Suppressor macrophage treated with lipopolysaccharide for 1 hour (primary cell): ENCODE results near the gene ZNF146.
"Not testable (repeated sequence)": the region's sequence is repeated elsewhere in the genome, so short reads cannot be mapped to it uniquely, and the experiment has no call there.

Experiments used
- DNase-seq, 3 donors: peaks; one replicate each; pipeline ENCODE4 v3.0.0-alpha.2; 2020 to 2022

The ZNF146 gene

DNA sequence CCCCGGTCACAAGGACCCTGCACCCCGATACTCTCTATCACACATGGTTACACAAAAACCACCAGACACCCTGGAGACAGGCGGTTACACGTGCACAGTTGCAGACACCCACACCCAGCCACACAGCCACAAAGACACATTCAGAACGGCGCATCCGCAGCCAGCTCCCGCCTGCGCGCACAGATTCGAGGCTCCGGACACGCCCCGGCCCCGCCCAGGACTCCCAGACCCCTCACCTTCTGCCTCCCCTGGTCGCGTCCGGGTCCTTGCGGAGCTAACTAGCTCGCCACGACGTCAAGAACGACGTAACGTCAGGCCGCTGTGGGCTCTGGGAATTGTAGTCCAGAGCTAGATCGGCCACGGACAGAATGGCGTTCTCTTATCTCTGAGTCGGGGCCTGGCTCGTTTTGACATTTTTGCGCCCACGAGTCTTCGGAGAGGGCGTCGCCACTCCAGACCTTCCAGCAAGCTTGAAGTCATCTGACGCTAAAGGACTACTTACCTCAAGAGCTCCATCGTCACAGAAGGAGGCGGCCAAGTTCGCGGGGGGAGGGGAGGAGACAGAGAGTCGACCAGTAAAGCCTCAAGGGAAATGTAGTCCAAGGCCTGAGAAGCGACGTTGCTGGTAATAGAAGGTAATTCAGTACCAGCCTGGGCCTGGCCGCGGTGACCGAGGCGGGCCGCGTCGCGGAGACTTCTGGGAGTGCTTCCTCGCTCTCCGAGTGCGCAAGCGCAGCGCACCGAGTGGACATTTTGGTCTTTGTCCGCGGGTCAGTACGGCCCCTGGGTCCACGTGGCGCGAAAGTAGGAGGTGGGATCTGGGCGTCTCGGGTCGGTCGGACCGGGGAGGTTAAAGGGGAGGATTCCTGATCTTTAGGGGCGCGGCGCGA is at the start of gene ZNF146, which contains the start of gene ZNF565:
Gene ZNF146 (plus strand): TSS at position 721 of the 890 bp plus-strand sequence. CDS start 21,335 bp downstream, outside the sequence.
Gene ZNF565 (minus strand): TSS at position 280 of the 890 bp plus-strand sequence. CDS start 12,680 bp downstream, outside the sequence.
- DNase-seq: peak; percentile 98 to 99 (median 99)

GRCh38 chr19:36169084-36169760 is 45.7 kb upstream of the ZNF146 start:
- no peak for DNase-seq

DNA sequence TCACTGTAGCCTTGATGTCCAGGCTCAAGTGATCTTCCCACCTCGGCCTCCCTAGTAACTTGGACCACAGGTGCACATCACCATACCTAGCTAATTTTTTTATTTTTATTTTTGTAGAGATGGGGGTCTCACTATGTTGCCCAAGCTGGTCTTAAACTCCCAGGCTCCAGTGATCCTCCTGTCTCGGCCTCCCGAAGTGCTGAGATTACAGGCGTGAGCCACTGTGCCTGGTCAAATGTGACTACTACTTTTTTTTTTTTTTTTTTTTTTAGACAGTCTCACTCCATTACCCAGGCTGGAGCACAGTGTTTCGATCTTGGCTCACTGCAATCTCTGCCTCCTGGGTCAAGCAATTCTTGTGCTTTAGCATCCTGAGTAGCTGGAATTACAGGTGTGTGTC is 42.1 kb upstream of the ZNF146 start:
- DNase-seq: no peak

DNA sequence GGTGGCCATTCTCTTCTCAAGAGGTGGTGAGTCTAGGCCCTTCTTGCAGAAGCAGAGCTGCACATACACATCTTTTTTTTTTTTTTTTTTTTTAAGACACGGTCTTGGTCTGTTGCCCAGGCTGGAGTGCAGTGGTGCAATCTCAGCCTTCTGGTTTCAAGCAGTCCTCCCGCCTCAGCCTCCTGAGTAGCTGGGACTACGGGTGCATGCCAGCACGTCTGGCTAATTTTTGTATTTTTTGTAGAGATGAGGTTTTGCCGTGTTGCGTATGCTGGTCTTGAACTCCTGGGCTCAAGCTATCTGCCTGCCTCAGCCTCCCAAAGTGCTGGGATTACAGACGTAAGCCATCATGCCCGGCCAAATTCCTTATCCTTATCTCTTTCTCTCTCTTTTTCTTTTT is 41.1 kb upstream of the ZNF146 start:
- DNase-seq: not testable (repeated sequence)

DNA sequence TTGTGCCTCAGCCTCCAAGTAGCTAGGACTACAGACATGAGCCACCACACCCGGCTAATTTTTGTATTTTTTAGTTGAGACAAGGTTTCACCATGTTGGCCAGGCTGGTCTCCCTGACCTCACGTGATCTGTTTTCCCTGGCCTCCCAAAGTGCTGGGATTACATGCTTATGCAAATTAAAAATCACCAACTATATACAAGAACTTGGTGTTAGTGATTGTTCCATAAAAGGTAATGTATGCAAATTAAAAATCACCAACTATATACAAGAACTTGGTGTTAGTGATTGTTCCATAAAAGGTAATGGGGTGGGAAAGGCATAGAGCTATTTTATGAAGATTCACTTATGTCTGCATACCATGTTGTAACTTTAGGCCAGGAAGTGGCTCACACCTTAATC is 35.8 kb upstream of the ZNF146 start:
- DNase-seq: not testable (repeated sequence)

DNA sequence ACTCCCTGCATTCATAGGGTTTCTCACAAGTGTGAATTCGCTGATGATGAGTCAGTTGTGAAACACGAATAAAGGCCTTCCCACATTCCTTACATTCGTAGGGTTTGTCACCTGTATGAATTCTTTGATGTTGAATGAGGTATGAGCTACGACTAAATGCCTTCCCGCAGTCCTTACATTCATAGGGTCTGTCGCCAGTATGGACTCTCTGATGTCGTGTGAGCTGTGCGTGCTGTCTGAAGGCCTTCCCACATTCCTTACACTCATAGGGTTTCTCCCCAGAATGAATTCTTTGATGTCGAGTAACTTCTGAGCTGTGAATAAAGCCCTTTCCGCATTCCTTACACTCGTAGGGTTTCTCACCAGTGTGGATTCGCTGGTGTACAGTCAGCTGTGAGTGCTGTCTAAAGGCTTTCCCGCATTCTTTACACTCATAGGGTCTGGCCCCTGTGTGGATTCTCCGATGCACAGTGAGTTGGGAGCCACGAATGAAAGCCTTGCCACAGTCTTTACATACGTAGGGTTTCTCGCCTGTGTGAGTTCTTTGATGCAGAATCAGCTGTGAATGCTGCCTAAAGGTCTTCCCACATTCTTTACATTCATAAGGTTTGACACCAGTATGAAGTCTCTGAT is 32.2 kb upstream of the ZNF146 start:
- no peak for DNase-seq

DNA sequence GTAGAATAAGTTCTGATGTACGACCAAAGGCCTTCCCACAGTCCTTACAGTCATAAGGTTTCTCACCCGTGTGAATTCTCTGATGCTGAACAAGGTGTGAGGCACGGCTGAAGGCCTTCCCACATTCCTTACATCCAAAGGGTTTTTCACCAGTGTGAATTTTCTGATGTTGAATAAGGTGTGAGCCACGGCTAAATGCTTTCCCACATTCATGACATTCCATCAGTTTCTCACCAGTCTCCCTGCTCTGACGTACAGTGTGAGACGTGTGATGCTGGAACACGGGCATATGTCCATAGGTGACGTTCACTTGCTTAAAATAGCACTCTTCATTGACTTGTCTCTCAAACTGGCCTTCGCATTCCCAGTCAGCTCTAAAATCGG is 31.7 kb upstream of the ZNF146 start:
- DNase-seq: no peak

GRCh38 chr19:36186722-36187121 is 28.2 kb upstream of the ZNF146 start:
- not testable (repeated sequence) for DNase-seq

DNA sequence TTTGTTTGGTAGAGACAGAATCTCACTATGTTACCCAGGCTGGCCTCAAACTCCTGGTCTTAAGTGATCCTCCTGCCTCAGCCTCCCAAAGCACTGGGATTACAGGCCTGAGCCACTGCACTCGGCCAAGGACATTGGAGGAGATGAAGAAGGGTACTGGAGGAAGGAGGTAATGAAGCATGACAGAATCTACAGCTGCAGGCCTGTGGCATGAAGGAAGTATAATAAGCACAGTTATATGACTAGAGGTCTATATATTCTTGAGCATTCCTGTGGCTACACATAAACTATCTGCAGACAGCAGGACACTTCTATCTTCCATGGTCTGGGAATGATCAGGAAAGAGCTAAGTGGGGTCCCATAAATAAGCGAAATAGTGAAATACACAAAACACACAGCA is 18.7 kb upstream of the ZNF146 start:
- DNase-seq: no peak

GRCh38 chr19:36198119-36198518 is 16.8 kb upstream of the ZNF146 start:
- no peak for DNase-seq

DNA sequence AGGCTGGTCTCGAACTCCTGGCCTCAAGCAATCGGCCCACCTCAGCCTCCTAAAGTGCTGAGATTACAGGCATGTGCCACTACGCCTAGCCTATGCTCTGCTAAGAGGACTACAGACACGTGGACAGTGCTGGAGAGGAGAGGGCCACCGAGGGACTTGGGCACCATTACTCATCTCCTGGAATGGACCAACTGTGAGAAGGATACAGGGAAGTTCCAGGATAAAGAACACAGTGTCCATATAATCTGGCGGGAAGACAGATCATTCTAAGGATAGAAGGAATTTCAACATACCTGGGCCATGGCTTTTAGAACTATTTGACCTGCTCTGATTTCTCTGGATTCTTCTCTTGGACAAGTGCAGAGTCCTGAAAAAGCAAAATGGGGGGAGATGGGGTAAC is 13.2 kb upstream of the ZNF146 start:
- DNase-seq: no peak

GRCh38 chr19:36203293-36203692 is 11.6 kb upstream of the ZNF146 start:
- no peak for DNase-seq

DNA sequence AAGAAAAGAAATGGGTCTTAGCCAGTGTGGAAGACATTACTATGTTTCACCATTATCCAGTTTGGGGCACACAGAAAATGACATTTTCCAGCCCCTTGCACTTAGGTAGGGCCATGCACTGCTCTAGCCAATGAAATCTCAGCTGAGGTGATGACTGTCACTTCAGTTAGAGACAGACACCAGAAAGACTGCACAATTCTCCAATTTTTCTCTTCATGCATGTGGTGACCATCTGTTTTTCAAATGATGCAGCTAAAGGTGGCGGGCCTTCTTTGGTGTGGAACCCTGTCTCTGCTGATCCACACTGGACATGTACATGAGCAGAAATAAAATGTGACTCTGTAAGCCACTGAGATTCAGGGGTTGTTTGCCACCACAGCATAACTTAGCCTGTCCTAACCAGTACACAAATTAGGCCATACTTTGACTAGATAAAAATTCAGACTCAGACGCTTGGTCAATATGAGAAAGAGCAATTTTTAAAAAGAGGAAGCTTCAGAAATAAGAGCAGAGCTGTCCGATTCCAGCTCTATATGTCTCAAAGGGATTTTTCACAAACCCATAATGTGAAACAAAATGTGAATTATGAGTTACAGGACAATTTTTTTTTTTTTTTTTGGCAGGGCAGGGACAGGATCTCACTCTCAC is 7.2 kb upstream of the ZNF146 start:
- DNase-seq: peak in 1 of 3 donors; percentile 7

- no peak for DNase-seq
These were observed 5.5 kb upstream of the ZNF146 start for GRCh38 chr19:36209372-36209771.

DNA sequence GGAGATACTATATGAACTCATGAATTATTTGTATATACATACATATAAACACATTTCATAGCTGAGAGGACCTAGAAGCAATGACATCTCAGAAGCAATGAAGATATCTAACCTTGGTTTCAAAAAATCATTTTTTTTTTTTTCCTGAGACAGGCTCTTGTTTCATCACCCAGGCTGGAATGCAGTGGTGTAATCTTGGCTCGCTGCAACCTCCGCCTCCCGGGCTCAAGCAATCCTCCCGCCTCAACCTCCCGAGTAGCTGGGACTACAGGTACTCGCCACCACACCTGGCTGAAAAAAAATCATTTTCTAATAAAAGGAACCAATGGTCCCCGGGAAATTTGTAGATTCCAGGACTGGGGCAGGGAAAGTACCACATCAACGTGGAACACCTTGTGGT is 4.4 kb upstream of the ZNF146 start:
- DNase-seq: no peak

GRCh38 chr19:36212895-36213294 is 2.0 kb upstream of the ZNF146 start:
- no peak for DNase-seq

GRCh38 chr19:36215276-36216123 is 594 bp downstream of the ZNF146 start:
- DNase-seq: peak; percentile 35 to 53 (median 41)

DNA sequence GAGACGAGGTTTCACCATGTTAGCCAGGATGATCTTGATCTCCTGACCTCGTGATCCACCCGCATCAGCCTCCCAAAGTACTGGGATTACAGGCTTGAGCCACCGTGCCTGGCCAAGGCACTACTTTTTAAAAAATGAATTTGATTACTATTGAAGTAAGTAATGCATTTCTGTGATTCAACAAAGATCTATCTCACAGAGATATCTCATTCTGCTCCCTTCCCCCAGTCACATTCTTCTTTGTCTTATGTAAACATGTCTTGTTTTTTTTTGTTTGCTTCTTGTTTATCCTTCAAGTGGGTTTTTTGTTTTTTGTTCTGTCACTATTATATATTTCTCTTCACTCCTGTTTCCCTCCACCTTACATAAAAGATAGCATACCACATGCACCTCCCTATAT is 6.6 kb downstream of the ZNF146 start:
- no peak for DNase-seq

- DNase-seq: no peak
These were observed 7.6 kb downstream of the ZNF146 start for GRCh38 chr19:36222503-36222902.

- no peak for DNase-seq
These were observed 10.4 kb downstream of the ZNF146 start for GRCh38 chr19:36225219-36225892.

DNA sequence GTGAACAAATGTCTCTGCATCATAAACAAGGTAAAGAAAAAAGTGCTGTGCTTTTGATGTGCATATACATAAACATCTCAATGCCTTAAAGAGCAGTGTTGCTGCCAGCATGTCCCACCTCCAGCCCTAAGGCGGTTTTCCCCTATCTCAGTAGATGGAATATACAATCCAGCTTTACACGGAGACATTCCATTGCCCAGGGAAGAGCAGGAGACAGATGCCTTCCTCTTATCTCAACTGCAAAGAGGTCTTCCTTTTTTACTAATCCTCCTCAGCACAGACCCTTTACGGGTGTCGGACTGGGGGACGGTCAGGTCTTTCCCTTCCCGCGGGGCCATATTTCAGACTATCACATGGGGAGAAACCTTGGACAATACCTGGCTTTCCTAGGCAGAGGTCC is 18.7 kb downstream of the ZNF146 start:
- not testable (repeated sequence) for DNase-seq
